Activated T-helper 9 cell treated with anti-CD3 and anti-CD28 coated beads, Interleukin-2, amount 50 U/mL, for 16 hours (primary cell): ENCODE data around the gene INSRR.

ENCODE experiments used
- DNase-seq: peaks from one replicate; pipeline ENCODE4 v3.0.0-alpha.2; 2020; ENCODE audit warnings: low read depth

The INSRR gene

DNA sequence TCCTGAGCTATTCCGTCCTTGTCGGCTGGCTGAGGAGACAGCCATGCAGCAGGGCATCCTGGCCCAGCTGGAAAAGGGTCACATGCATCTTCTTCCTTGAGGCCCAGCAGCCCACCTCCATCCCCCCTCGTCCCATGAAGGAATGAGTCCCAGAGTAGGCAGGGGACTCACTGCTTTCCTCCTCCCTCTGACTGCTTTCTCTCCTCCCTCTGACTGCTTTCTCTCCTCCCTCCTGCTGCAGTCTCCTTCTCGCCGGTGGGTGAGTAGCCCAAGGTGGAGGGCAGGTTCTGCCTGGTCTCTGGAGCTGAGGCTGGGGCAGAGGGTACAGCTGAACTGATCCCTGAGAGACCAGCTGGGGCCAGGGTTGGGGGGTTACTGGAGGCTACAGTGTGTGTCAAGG, 15.2 kb upstream of the INSRR start:
- no peak for DNase-seq

DNA sequence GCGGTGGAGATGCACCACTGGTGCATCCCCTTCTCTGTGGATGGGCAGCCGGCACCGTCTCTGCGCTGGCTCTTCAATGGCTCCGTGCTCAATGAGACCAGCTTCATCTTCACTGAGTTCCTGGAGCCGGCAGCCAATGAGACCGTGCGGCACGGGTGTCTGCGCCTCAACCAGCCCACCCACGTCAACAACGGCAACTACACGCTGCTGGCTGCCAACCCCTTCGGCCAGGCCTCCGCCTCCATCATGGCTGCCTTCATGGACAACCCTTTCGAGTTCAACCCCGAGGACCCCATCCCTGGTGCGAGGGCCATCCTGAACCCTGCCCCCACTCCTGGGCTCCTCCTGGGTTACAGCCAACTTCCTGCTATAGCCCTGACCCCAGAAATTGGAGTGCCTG, 14.7 kb upstream of the INSRR start:
- DNase-seq, result no peak

DNA sequence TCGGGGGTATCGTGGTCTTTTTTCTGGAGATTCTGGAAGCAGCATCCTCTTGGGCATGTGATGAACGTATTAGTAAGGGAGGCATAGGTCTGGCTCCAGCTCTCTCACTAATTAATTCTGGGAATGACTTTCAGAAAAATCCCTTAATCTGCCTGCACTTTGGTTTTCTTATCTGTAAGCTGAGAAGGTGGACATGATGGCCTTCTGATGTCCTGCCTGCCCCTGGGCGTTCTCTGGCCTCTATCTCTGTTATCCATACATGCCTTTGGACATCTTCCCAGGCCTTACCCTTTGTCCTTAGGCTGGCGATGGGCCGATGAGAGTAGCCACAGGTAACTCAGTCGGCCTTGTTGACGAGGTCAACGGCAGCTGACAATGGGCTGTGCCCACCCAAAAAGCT, 10.5 kb upstream of the INSRR start:
- no peak for DNase-seq

DNA sequence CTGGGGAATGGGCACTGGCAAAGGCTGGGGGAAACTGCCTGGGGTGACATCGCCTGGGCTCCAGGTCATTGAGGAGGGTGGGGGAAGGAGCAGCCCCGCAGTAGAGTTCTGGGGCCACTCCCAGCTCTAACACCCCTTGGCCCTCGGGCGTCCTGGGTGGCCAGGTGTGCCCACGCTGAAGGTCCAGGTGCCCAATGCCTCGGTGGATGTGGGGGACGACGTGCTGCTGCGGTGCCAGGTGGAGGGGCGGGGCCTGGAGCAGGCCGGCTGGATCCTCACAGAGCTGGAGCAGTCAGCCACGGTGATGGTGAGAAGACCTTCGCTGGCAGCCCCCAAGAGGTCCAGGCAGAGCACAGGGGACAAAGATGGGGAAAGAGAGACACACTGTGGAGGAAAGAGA, 9.4 kb upstream of the INSRR start:
- DNase-seq, result no peak

DNA sequence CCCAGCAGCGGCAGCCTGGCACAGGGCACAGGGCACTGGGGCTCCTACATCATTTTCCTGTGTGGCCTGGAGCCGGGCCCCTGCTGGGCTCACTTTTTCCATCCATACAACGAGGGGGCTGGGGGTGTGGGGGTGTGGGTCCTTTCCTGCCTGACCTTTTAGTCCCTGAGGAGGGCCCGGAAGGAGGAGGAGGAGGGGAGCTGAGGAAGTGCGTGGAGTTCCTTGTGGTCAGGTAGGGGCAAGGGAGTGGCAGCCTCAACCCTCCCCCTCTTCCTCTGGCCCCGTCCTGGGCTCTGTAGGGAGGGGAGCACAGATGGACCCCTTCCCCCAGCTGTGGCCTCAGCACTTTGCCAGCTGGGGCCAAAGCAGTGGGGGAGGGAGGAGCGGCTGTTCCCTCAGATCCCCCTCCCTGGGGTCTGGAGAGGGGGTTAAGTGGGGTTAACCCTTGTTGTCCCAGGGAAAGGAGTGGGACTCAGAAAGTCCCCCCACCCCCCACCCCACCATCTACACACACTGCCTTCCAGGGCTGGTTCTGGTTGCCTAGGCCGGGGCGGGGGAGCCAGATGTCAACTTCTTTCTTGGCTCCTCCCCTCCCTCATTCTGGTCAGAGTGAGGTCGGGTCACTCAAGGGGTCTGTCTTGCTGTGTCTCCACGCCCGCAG, 7.5 kb upstream of the INSRR start:
- DNase-seq, result no peak

DNA sequence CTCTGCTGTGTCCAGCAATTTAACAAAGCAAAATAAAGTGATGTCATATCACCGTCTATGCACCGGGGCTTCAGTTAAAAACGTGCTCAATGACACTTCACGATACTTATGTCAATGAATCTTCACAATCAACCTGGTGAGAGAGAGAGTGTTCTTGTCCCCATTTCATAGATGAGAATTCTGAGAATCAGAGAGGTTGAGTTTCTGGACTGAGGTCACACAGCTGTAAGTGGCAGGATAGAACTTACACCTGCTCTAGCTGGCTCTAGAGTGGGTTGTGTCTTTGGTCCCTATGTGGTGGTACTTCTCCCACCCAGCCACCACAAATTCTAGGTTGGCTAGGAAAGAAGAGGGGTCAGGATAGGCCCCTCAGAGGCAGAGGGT, 6.9 kb upstream of the INSRR start:
- DNase-seq, result no peak

DNA sequence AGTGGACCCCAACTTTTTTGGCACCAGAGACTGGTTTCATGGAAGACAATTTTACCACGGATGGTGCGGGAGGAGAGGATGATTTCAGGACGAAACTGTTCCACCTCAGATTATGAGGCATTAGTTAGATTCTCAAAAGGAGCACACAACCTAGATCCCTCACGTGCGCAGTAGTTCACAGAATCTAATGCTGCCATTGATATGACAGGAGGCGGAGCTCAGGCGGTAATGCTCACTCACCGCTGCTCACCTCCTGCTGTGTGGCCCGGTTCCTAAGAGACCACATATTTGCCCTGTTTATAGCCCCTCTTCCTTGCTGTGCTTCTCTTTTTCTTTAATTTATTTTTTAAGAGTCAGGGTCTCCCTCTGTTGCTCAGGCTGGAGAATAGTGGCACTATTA, 6.3 kb upstream of the INSRR start:
- no peak for DNase-seq

DNA sequence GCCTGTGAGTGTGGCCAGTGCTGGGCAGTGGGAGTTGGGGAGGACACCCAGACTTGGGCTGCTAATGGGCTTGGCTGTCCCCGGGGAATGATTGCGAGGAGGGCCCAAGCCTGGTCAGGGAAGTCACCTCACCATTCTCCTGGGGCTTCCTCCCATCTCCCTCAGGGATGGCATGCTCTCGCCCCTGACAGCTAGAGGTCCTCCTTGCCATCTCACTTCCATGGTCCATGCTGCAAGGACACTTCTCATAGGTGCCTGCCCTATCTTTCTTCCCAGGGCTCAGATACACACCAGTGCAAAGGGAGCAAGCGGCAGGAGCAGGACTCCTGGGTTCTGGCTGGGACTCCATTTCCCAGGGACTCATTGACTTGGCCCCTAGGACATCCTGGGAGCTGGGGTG, 5.9 kb upstream of the INSRR start:
- DNase-seq, result no peak

DNA sequence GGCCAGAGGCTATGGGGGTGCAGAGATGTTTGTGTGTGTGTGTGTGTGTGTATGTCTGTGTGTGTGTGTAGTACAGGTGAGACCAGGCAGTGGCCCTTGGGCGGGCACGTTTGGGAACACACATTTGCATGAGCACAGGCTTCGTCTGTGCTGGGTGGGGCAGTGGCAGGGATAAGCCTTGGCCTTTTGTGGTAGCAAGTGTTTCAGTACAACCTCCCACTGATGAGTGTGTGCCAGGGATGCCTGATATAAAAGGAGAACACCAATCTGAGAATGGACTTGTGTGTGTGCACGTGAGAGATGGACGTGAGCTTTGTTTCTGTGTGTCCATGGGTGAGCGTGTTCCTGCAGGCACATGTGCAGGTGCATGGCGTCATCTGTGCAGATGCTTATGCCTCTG, 4.7 kb upstream of the INSRR start:
- no peak for DNase-seq

DNA sequence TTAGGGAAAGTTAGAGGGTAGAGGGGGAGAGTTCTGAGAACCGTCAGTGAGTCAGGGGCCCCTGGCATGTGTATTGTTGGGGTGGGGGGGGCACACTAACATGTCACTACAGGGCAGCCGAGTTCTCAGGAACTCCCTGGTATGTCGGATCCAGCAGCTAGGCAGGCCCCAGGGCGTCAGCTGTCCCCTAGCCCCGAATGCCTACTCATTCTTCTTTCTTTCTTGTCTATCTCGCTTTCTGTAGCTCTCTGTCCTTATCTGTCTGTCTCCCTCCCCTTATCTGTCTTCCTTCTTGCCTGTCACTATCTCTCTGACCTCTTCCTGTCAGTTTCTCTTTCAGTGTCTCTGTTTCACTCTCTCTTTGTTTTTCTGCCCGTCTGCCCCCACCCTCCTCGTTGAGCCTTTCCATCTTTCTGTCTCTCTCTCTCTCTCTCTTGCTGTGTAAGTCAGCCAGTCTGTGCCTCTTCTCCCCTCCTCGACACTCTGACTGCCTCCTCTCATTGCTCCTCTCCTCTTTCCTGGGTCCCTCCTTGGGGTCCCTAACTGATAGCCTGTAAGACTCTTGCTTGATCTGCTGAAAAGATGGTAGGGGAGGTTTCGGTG, 4.2 kb upstream of the INSRR start:
- DNase-seq, result no peak

DNA sequence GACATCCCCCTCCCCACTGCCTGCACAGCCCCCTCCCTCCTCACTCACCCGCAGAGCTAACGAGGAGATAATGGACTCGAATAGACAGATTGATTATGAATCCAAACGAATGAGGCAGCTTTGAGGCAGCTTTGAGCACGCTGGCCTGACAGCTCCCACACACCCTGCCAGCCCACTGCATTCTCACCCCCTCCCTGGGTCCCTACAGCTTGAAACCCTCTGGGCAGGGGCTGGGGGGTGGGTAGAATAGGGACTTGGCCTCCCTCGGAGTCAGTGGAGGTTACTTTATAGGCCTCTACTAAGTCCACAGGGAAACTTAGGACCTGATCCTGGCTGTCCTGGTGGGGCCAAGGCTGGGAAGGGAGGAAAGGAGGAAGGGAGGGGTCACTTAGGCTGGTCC, 3.7 kb upstream of the INSRR start:
- no peak for DNase-seq

DNA sequence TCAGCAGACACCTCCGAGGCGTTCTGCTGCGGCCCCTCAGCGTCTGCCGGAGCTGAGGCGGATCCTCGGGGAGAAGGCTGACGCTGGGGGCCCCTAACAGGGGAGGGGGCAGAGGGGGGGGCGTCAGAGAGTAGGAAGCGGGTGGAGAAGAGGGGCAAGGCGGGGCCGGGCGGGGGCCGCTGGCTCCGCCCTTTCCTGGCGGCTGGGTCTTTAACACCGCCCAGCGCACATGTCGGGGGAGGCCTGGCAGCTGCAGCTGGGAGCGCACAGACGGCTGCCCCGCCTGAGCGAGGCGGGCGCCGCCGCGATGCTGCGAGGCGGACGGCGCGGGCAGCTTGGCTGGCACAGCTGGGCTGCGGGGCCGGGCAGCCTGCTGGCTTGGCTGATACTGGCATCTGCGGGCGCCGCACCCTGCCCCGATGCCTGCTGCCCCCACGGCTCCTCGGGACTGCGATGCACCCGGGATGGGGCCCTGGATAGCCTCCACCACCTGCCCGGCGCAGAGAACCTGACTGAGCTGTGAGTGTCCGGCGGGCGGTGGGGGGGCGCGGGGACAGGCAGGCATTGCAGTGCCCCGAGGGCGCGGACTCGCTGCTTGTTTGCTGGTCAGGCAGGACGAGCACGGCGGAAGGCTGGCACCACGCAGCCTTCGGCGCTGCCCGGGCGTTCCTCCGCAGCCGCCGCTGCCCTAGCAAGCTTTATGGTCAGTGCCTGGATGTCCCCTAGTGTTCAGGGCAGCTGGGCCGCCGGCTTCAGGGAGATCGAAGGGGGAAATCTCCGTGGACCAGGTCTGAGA, 1.9 kb upstream of the INSRR start, which contains the start of gene NTRK1:
TSS of gene NTRK1 (plus strand) at position 238 of the 796 bp plus-strand sequence. CDS start at position 308, 70 bp downstream.
- DNase-seq, result peak; percentile 36

DNA sequence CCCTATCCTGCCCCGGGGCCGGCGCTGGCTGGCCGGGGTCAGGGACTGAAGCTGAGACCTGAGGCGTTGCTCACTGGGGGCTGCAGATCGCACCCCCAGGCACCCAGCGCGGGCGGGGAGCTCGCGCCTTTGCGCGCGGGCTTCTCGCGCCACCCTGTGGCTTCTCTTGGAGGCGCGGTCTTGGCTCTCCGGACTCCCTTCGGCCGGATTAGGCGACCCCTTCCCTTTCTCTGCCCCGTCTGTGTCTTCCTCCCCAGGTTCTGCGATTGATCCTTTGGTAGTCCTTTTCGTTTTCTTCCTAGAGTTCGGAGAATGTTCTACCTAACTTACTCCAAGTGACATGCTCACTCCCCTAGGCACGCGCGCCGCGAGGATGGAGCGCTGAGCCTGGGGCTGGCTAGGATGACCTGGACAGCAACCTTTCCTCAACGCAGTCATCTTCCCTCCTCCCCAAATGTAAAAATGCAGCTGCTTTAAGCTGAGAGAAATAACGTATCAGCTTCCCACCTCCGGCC, 1.3 kb upstream of the INSRR start:
- DNase-seq, result peak; percentile 58

DNA sequence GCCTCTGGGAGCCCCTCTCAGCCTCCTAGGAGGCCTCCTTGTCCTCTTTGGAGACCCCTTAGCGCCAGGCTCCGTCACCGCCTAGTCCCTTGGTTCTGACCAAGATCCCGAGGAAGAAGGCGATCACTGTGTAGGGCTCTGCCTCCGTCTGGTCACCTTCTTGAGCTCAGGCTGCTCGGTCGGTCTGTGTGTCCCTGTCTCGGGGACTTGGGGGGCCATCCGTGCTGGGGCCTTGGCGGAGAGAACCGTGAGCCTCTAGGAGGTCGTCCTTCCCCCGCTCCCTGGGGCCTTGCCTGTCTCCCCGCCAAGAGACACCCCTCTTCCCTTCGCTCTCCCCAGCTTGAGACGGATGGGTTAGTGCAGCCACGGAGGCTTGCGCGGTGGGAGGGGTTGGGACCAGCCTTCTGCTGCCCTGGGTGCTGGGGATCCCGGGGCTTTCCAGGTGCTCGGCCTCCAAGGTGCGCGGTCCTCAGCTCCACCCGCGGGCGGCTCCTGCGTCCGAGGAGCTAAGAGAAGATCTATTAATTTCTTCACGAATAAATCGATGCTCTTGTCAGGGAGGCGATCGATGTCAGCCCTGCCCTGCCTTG, 701 bp upstream of the INSRR start:
- DNase-seq, result no peak

DNA sequence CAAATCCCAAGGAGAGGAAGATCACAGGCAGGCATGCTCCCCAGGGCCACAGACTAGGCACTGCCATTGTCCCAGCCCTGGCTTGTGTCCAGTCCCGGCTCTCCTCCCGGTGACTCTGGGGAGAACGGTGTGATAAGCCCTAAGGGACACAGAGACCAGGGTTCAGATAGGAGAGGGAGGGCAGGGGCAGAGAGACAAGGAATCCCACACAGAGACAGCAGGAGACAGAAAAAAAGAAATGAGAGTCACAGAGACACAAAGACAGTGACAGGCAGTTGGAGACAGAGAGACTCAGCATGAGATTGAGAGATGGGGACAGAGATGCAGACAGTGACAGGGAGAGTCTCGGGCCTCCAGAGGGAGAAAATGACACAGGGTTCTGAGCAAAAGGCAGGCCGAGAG, 361 bp downstream of the INSRR start:
- DNase-seq, result no peak

DNA sequence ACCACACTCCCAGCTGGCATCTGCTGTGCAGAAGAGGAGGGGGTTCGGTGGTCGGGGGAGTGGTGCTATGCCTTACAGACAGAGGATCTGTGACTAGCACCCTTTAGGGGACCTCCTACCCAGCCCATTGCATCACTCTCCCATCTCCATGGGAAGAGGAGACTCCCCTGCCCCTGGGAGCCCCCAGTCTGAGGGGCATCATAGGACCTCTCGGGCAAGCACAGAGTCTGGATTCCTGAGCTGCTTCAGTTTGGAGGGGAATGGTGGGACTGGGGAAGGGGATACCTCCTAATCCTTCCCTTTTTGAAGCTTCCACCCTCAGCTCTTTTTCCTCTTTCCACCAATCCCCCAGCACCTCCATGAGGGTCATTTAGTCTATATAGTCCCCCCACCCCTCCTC, 1.4 kb downstream of the INSRR start:
- DNase-seq, result no peak

DNA sequence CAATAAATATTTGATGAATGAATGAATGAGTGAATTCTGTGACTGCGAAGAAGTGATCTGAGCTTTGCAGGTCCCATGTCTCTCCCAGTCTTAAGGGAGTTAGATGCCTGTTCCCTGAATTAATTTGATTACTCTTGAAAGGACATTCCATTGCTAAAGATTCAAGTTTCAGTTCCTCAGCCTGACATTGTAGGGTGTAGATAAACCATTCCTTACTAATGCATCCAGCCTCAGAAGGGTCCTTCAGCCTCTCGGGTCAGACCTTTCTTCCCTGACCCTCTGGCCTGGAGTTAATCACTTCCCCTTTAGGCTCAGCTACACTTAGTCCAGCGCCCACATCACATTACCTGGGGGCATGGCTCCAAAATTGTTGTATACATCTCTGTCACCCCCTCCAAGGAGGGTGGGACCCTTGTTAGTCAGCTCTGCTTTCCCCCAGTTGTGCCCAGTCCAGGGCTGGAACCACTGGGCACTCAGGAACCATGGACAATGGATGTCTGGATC, 2.6 kb downstream of the INSRR start:
- no peak for DNase-seq

DNA sequence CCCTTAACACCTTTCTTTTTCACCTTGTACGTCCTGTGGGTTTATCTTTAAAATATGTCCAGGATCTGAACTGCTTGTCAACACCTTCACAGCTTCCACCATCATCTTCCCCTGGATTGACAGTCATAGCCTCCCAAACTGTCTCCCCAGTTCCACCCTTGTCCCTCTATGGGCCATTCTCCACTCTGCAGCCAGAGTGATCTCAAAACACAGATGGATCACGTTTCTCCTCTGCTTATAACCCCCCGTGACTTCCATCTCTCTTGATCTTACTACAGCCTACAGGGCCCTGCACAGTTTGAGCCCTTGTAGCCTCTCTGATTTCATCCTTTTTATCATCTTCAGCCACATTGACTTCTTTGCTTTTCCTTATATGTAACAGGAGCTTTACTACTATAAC, 4.3 kb downstream of the INSRR start:
- DNase-seq, result no peak

DNA sequence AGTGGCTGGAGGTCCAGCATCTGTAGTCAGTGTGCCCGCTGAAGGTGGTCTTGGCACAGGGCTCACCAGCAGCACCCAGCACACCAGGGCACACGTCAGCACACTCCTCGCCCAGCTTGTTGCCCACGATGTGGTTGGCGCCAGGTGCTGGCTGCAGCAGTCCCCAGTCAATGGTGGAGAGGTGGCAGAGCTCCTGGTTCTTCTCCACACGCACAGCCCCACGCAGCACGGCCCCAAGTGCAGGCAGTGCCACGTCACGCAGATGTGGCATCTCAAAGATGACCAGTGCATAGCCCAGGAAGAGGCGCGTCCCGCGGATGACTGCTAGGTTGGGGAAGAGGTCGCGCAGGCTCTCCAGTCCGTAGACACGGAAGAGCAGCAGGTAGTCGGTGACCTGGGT, 5.2 kb downstream of the INSRR start:
- DNase-seq, result no peak

DNA sequence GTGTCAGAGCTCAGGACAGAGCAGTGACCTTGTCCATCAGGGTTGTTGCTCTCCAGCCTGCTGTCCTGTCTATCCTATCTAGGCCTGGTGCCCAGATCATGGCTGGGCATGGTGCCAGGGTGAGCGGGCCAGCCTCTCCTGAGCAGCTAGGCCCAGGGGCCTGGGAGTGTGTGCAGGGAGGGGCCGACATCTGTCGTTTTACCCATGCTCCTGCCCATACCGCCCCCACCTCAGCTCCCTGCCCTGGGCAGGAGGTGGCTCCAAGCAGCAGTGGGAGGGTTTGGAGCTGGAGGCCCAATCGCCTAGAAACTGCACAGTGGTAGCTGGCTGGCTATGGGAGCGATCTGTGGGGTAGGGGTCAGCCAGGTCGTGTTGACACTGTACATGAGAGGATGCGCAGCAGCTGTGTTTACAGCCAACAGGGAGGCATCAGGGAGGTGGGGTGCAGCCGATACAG, 6.5 kb downstream of the INSRR start:
- DNase-seq, result no peak

DNA sequence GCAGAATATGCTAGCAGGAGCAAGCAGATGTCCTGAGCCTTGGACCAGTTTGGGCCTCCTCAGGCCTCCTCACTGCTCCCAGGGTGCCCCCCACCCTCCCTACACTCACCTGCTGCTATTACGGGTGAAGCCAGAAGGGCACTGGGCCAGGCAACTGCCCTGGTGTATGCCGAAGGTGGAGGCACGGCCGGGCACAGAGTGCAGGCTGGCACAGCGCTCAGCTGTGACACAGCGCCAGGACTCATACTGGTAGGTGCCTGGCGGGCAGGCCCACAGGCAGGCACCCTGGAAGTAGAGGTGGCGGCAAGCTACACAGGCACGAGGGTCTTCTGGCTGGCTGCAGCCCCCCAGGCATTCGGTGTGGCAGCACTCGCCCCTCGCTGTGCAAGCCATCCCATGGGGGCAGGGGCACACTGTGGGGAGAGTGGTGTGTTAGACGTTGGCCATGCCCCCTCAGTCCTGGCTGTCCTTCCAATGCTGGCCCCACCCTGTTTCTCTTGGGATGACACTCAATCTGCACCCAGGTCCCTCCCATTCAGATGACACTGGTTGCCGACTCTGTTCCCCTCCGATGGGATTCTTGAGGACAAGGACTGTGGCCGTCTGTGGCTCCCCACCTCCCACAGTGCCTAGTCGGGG, 7.0 kb downstream of the INSRR start:
- no peak for DNase-seq

DNA sequence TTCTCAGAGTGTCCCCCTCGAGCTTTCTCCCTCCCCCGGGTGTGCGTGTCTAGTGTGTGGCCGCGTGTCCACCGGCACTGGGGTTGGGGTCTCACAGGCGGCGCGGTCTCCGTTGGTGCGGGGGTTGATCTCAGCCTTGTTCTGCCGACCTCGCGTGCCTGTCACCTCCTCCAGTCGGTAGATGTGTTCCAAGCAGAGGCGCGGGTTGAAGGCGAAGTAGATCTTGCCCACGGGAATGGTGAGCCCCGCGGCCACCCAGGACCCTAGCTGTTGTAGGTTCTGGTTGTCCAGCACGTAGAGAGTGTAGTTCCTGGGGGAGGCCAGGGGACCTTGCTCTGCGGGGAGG, 9.8 kb downstream of the INSRR start:
- no peak for DNase-seq
